ENCODE measurements around the gene WNK2.

DNA sequence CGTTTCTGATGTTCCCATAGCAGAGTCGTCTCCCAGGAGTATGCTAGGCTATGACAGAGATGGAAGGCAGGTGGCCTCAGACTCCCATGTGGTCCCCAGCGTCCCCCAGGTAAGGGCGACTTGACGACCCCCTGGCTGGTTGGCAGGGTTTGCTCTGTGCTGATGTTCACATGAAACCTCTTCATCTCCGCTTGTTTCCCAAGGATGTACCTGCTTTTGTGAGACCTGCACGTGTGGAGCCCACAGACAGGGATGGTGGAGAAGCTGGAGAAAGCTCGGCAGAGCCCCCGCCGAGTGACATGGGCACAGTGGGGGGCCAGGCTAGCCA lies 108.3 kb downstream of the WNK2 start:
- TF ChIP-seq, protein P1, sequence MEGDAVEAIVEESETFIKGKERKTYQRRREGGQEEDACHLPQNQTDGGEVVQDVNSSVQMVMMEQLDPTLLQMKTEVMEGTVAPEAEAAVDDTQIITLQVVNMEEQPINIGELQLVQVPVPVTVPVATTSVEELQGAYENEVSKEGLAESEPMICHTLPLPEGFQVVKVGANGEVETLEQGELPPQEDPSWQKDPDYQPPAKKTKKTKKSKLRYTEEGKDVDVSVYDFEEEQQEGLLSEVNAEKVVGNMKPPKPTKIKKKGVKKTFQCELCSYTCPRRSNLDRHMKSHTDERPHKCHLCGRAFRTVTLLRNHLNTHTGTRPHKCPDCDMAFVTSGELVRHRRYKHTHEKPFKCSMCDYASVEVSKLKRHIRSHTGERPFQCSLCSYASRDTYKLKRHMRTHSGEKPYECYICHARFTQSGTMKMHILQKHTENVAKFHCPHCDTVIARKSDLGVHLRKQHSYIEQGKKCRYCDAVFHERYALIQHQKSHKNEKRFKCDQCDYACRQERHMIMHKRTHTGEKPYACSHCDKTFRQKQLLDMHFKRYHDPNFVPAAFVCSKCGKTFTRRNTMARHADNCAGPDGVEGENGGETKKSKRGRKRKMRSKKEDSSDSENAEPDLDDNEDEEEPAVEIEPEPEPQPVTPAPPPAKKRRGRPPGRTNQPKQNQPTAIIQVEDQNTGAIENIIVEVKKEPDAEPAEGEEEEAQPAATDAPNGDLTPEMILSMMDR (conservative IDR thresholded peaks at IDR 0.05; ENCODE audit: low read depth, low read length): no peak
- TF ChIP-seq POLR2A (IDR thresholded peaks at IDR 0.05; ENCODE audit: low read depth, low read length): no peak
- no peak for TF ChIP-seq BHLHE40 (IDR thresholded peaks at IDR 0.05; ENCODE audit: low read depth, low read length)
- TF ChIP-seq FOS (IDR thresholded peaks at IDR 0.05; ENCODE audit: low read depth, low read length): no peak
- TF ChIP-seq, protein P2, sequence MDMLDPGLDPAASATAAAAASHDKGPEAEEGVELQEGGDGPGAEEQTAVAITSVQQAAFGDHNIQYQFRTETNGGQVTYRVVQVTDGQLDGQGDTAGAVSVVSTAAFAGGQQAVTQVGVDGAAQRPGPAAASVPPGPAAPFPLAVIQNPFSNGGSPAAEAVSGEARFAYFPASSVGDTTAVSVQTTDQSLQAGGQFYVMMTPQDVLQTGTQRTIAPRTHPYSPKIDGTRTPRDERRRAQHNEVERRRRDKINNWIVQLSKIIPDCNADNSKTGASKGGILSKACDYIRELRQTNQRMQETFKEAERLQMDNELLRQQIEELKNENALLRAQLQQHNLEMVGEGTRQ (IDR thresholded peaks at IDR 0.05; ENCODE audit: low read depth, low read length): no peak
- TF ChIP-seq MXI1 (IDR thresholded peaks at IDR 0.05; ENCODE audit: borderline replicate concordance, low read depth, low read length): no peak
- TF ChIP-seq, protein P3, sequence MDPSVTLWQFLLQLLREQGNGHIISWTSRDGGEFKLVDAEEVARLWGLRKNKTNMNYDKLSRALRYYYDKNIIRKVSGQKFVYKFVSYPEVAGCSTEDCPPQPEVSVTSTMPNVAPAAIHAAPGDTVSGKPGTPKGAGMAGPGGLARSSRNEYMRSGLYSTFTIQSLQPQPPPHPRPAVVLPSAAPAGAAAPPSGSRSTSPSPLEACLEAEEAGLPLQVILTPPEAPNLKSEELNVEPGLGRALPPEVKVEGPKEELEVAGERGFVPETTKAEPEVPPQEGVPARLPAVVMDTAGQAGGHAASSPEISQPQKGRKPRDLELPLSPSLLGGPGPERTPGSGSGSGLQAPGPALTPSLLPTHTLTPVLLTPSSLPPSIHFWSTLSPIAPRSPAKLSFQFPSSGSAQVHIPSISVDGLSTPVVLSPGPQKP (IDR thresholded peaks at IDR 0.05; ENCODE audit: borderline replicate concordance, low read depth, low read length): no peak
- TF ChIP-seq MAFK (IDR thresholded peaks at IDR 0.05; ENCODE audit: low read depth, low read length): no peak
- no peak for TF ChIP-seq RCOR1 (IDR thresholded peaks at IDR 0.05; ENCODE audit: insufficient replicate concordance, low read length)
- TF ChIP-seq NFE2L2 (IDR thresholded peaks at IDR 0.05; ENCODE audit: low read depth, low read length): no peak
- no peak for TF ChIP-seq RAD21 (IDR thresholded peaks at IDR 0.05; ENCODE audit: low read length)
- no peak for TF ChIP-seq RFX5 (IDR thresholded peaks at IDR 0.05; ENCODE audit: low read depth, low read length)
- TF ChIP-seq CEBPB (IDR thresholded peaks at IDR 0.05; ENCODE audit: low read depth, low read length): no peak
- TF ChIP-seq CHD1 (IDR thresholded peaks at IDR 0.05; ENCODE audit: low read depth, low read length): no peak

All from IMR-90 (cell line).